Activated T-helper 1 cell treated with Interleukin-2 at 50 U/mL for 16 hours (primary cell): ENCODE data around the gene TEX13C.
"Not testable (repeated sequence)": the region's sequence is repeated elsewhere in the genome, so short reads cannot be mapped to it uniquely, and the experiment has no call there.

Experiments
- DNase-seq: peaks from one replicate; pipeline ENCODE4 v3.0.0-alpha.2; 2020; ENCODE audit warnings: low read depth

Gene TEX13C

GRCh38 chrX:125319646-125320521 lies at the start of gene TEX13C:
TSS of gene TEX13C (plus strand) at chrX:125319871. CDS start at chrX:125320120, 249 bp downstream.
- no peak for DNase-seq

GRCh38 chrX:125287282-125287681 lies 32.4 kb upstream of the TEX13C start:
- no peak for DNase-seq

GRCh38 chrX:125288343-125288742 lies 31.3 kb upstream of the TEX13C start:
- DNase-seq = no peak

- no peak for DNase-seq
Measured at GRCh38 chrX:125289209-125289608, 30.5 kb upstream of the TEX13C start.

GRCh38 chrX:125289920-125290319 lies 29.8 kb upstream of the TEX13C start:
- DNase-seq = no peak

GRCh38 chrX:125291124-125291523 lies 28.5 kb upstream of the TEX13C start:
- no peak for DNase-seq

GRCh38 chrX:125293850-125294780 lies 25.6 kb upstream of the TEX13C start:
- DNase-seq = no peak

- DNase-seq = no peak
Measured at GRCh38 chrX:125295337-125295736, 24.3 kb upstream of the TEX13C start.

GRCh38 chrX:125298871-125299270 lies 20.8 kb upstream of the TEX13C start:
- no peak for DNase-seq

GRCh38 chrX:125306335-125306866 lies 13.3 kb upstream of the TEX13C start:
- DNase-seq = no peak

GRCh38 chrX:125308653-125309052 lies 11.0 kb upstream of the TEX13C start:
- no peak for DNase-seq

GRCh38 chrX:125319166-125319565 lies 505 bp upstream of the TEX13C start:
- DNase-seq = not testable (repeated sequence)

GRCh38 chrX:125322431-125322830 lies 2.8 kb downstream of the TEX13C start:
- no peak for DNase-seq

- no peak for DNase-seq
Measured at GRCh38 chrX:125326599-125326998, 6.9 kb downstream of the TEX13C start.

GRCh38 chrX:125327891-125328290 lies 8.2 kb downstream of the TEX13C start:
- no peak for DNase-seq

- no peak for DNase-seq
Measured at GRCh38 chrX:125333583-125333982, 13.9 kb downstream of the TEX13C start.

GRCh38 chrX:125340490-125340889 lies 20.8 kb downstream of the TEX13C start:
- no peak for DNase-seq

- DNase-seq = no peak
Measured at GRCh38 chrX:125374169-125374568, 54.5 kb downstream of the TEX13C start.
